SK-N-SH treated with all-trans-retinoic acid at 6 μM for 48 hours (cell line): ENCODE results near the gene RSL1D1.

ENCODE experiments used
- BACH2 ChIP-seq: fragments of 250-450 bp; sonication (Bioruptor Pico); IDR thresholded peaks from 2 replicates; pipeline ENCODE4 v1.9.0; 2021; ENCODE audit warnings: mild to moderate bottlenecking, borderline replicate concordance
- CREB5 ChIP-seq: fragments of 250-450 bp; sonication (Bioruptor Pico); IDR thresholded peaks from 2 replicates; pipeline ENCODE4 v1.5.1; 2020; ENCODE audit warnings: low read depth, mild to moderate bottlenecking, moderate library complexity
- CSDC2 ChIP-seq: fragments of 250-450 bp; sonication (Bioruptor Pico); IDR thresholded peaks from 2 replicates; pipeline ENCODE4 v1.5.0; 2020; ENCODE audit warnings: mild to moderate bottlenecking, moderate library complexity
- GLIS3 ChIP-seq: fragments of 250-450 bp; sonication (Bioruptor Pico); IDR thresholded peaks from 2 replicates; pipeline ENCODE4 v1.5.0; 2020; ENCODE audit warnings: mild to moderate bottlenecking, moderate library complexity
- OSR1 ChIP-seq: fragments of 250-450 bp; sonication (Bioruptor Pico); IDR thresholded peaks from 2 replicates; pipeline ENCODE4 v1.8.0; 2022; ENCODE audit warnings: moderate library complexity, mild to moderate bottlenecking, inconsistent platforms
- PATZ1 ChIP-seq: fragments of 250-450 bp; sonication (Bioruptor Pico); IDR thresholded peaks from 2 replicates; pipeline ENCODE4 v1.8.0; 2020; ENCODE audit warnings: mild to moderate bottlenecking, moderate library complexity, borderline replicate concordance
- RARB ChIP-seq: fragments of 250-450 bp; sonication (Bioruptor Pico); IDR thresholded peaks from 2 replicates; pipeline ENCODE4 v1.8.0; 2021; ENCODE audit warnings: mild to moderate bottlenecking, moderate library complexity
- SNAI2 ChIP-seq: fragments of 250-450 bp; sonication (Bioruptor Pico); IDR thresholded peaks from 2 replicates; pipeline ENCODE4 v1.5.0; 2020; ENCODE audit warnings: mild to moderate bottlenecking, moderate library complexity
- TCF4 ChIP-seq: fragments of 250-450 bp; sonication (Bioruptor Pico); IDR thresholded peaks from 2 replicates; pipeline ENCODE4 v1.8.0; 2021; ENCODE audit warnings: mild to moderate bottlenecking, moderate library complexity, borderline replicate concordance
- TSHZ2 ChIP-seq: fragments of 250-450 bp; sonication (Bioruptor Pico); IDR thresholded peaks from 2 replicates; pipeline ENCODE4 v1.5.0; 2020; ENCODE audit warnings: mild to moderate bottlenecking, moderate library complexity
- ZFP3 ChIP-seq: fragments of 250-450 bp; sonication (Bioruptor Pico); IDR thresholded peaks from 2 replicates; pipeline ENCODE4 v1.5.0; 2020; ENCODE audit warnings: mild to moderate bottlenecking, moderate library complexity
- ZFP30 ChIP-seq: fragments of 450-650 bp; formaldehyde crosslinking; IDR thresholded peaks from 2 replicates; pipeline ENCODE4 v1.5.0; 2022; ENCODE audit warnings: mild to moderate bottlenecking, moderate library complexity
- ZNF565 ChIP-seq: fragments of 450-650 bp; formaldehyde crosslinking; conservative IDR thresholded peaks from 2 replicates; pipeline ENCODE4 v1.5.0; 2020; ENCODE audit warnings: low read depth, mild to moderate bottlenecking, moderate library complexity

DNA sequence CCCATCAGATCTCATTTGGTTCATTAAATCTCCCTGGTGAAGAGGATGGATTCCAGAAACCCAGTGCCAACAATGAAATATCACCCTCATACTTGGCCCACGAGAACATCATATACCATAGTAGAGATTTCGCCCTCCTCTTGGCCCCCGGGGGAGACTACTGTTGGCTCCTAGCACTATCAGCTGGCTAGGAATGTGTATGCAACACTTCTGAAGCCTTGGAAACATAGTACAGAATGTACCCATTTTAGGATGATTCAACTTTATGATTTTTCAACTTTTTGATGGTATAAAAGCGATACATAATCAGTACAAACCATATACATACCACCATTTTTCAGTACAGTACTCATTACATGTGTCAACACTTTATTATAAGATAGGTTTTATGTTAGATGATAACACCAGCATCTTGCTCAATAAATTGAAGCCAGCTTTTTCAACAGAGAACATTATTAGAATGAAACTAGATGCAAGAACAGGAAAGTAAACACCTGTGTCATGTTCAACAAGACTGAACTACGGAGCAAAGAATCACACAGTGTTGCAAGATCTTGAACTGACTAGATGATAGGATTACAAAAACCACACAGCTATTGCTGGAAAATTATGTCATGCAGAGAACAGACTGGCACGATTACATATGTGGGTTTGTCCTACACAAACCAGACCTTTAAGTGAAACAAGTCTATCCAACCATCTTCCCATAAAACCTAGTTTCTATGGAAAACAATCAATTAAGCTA is 17.2 kb downstream of the RSL1D1 start:
- TF ChIP-seq SNAI2 (CRISPR knock-in tag) (no peak), RARB (no peak), TSHZ2 (no peak), ZNF565 (CRISPR knock-in tag) (no peak), ZFP3 (no peak), CREB5 (CRISPR knock-in tag) (no peak), OSR1 (CRISPR knock-in tag) (no peak), TCF4 (CRISPR knock-in tag) (no peak), PATZ1 (CRISPR knock-in tag) (no peak), GLIS3 (CRISPR knock-in tag) (no peak), BACH2 (no peak), ZFP30 (CRISPR knock-in tag) (no peak), CSDC2 (CRISPR knock-in tag) (no peak)
